Testis (tissue), 2 donors: ENCODE measurements around the gene TCTN2.

Source experiments
- CTCF ChIP-seq, 3 experiments: fragments of 450-650 bp in 2 of 3; fragments of 200-600 bp in 1 of 3; sonication (generic) in 1 of 3; IDR thresholded peaks; one replicate each; pipeline ENCODE4 v1.5.1; 2016 to 2019; ENCODE audit warnings: antibody characterized with exemption in 3 of 3, mild to moderate bottlenecking in 2 of 3, moderate library complexity in 1 of 3
- POLR2A ChIP-seq: fragments of 450-650 bp; IDR thresholded peaks from one replicate; pipeline ENCODE4 v1.6.1; 2017; ENCODE audit warnings: antibody characterized with exemption, mild to moderate bottlenecking, moderate library complexity

DNA sequence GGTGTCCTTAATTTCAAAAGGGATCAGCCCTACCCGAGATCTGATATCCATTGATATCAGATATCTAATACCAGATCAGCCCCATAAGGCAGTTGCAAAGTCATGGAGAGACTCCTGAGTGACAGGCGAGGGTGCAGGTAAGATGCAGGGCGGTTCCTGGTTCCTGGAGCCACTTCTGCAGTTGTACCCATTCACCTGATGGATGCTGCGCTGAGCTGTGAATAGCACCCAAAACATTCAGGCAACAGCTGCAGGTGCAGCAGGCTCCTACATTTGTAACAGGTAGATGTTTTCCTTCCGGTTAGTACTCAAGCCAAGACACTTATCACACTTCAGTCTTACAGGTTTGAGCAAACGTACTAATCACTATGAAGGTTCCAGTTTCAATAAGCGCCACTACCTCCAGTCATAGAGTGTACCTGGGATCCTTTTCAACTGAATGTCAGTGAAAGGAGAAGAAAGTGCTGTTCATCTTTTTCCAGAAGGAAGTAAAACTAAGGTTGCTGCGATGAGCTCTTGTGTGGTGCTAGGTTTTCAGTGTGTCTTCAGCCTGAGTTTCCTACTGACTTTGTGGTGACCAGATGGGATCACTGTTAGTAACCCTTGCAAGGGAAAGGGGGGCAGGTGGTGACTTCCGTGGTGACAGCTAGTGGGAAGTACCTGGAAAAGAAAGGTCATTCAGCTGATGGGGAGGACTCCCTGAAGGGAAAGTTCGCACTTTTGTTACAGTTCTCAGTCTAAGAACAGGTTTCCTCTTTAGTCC is 43.1 kb downstream of the TCTN2 start:
- TF ChIP-seq CTCF (IDR thresholded peaks at IDR 0.05) = no peak
- no peak for TF ChIP-seq POLR2A
